Mesendoderm (in vitro differentiated cells): ENCODE measurements around the gene LONP1.

Source experiments
- DNase-seq: peaks from one replicate; pipeline ENCODE4 v3.0.0; 2013
- H2AK5ac ChIP-seq: 2 replicates; pipeline ENCODE4 v1.6.1; 2013; ENCODE audit warnings: low read length, inconsistent platforms
- H2BK120ac ChIP-seq: 2 replicates; pipeline ENCODE4 v1.6.1; 2013; ENCODE audit warnings: low read depth, mild to moderate bottlenecking, low read length, moderate library complexity, mixed read lengths
- H2BK15ac ChIP-seq: replicated peaks from 2 replicates; pipeline ENCODE4 v1.6.1; 2013; ENCODE audit warnings: low read depth, mild to moderate bottlenecking, moderate library complexity
- H2BK5ac ChIP-seq: 2 replicates; pipeline ENCODE4 v1.6.1; 2013; ENCODE audit warnings: low read length, inconsistent platforms
- H3K18ac ChIP-seq: 2 replicates; pipeline ENCODE4 v1.6.1; 2013; ENCODE audit warnings: mild to moderate bottlenecking, low read length, mixed read lengths
- H3K23ac ChIP-seq: one replicate; pipeline ENCODE4 v1.6.1; 2013; ENCODE audit warnings: low read length
- H3K27ac ChIP-seq: 2 replicates; pipeline ENCODE4 v1.5.1; 2013; ENCODE audit warnings: low read depth, mild to moderate bottlenecking, inconsistent platforms, low read length, moderate library complexity
- H3K27me3 ChIP-seq: 2 replicates; pipeline ENCODE4 v1.6.1; 2013; ENCODE audit warnings: low read length, control low read depth, mild to moderate bottlenecking, inconsistent platforms; ENCODE audit not compliant: insufficient read depth, poor library complexity
- H3K36me3 ChIP-seq: 2 replicates; pipeline ENCODE4 v1.6.1; 2013; ENCODE audit warnings: low read length, inconsistent platforms; ENCODE audit not compliant: control insufficient read depth, insufficient read depth
- H3K4ac ChIP-seq: one replicate; pipeline ENCODE4 v1.6.1; 2013; ENCODE audit warnings: low read depth, mild to moderate bottlenecking, low read length, moderate library complexity
- H3K4me1 ChIP-seq: 2 replicates; pipeline ENCODE4 v1.6.1; 2013; ENCODE audit warnings: low read depth, low read length, inconsistent platforms; ENCODE audit not compliant: control insufficient read depth
- H3K4me2 ChIP-seq: 2 replicates; pipeline ENCODE4 v1.6.1; 2013; ENCODE audit warnings: low read length
- H3K4me3 ChIP-seq: 2 replicates; pipeline ENCODE4 v1.5.1; 2013; ENCODE audit warnings: mild to moderate bottlenecking, low read length
- H3K56ac ChIP-seq: one replicate; pipeline ENCODE4 v1.6.1; 2013; ENCODE audit warnings: low read length
- H3K79me1 ChIP-seq: 2 replicates; pipeline ENCODE4 v1.6.1; 2013; ENCODE audit warnings: low read length, inconsistent platforms
- H3K79me2 ChIP-seq: 2 replicates; pipeline ENCODE4 v1.6.1; 2013; ENCODE audit warnings: mild to moderate bottlenecking, low read length; ENCODE audit not compliant: control insufficient read depth, insufficient read depth
- H3K9ac ChIP-seq: 2 replicates; pipeline ENCODE4 v1.6.1; 2013; ENCODE audit warnings: low read length, inconsistent platforms
- H4K5ac ChIP-seq: one replicate; pipeline ENCODE4 v1.6.1; 2013; ENCODE audit warnings: low read length
- H4K8ac ChIP-seq: one replicate; pipeline ENCODE4 v1.6.1; 2013; ENCODE audit warnings: low read depth, mild to moderate bottlenecking, control low read depth, low read length, moderate library complexity
- WGBS: extraction: QIAGEN DNeasy Blood & Tissue Kit; methylation state at CpG from one replicate; pipeline ENCODE4 v1.1.7; 2013; ENCODE audit warnings: low lambda C conversion rate, missing lambda C conversion rate; ENCODE audit not compliant: insufficient coverage; ENCODE audit errors: extremely low coverage; 5-methylcytosine and 5-hydroxymethylcytosine counted together

The LONP1 gene

DNA sequence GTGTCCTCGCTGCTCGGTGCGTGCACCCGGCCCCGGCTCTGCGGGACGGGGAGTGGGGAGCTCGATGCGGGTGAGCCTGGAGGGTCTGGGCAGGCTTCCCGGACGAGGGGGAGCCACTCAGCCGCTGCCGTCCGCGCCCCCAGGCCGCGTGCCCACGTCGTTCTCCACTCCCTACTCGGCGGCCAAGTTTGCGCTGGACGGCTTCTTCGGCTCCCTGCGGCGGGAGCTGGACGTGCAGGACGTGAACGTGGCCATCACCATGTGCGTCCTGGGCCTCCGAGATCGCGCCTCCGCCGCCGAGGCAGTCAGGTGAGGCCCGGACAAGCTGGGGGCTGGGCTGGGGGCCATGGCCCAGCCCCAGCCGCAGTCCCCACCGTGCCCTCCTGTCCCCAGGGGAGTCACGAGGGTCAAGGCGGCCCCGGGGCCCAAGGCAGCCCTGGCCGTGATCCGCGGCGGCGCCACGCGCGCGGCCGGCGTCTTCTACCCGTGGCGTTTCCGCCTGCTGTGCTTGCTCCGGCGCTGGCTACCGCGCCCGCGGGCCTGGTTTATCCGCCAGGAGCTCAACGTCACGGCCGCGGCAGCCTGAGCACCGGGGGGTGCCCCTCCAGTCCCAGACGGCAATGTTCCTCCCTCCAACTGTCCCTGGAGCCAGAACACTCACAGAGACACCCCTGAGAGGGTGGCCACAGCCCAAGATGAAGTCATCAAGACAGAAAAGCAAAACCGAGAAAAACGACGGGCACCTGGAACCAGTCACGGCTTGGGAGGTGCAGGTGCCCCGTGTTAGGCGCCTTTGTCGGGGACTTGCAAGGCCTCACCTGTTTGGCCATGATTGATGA lies 32.4 kb downstream of the LONP1 start:
- WGBS = no CpG with 5 or more reads among the region's 76 CpGs
- H2BK120ac ChIP-seq = no peak overlapping the region
- H2BK5ac ChIP-seq = no peak overlapping the region
- H3K56ac ChIP-seq = peak overlapping the region; percentile 71
- H3K4me2 ChIP-seq = peak overlapping the region; percentile 21
- DNase-seq = no peak
- H3K27ac ChIP-seq = no peak overlapping the region
- H3K79me1 ChIP-seq = peaks cover 7% of the 10 kb centered on the region
- H3K79me2 ChIP-seq = peaks cover 25% of the 10 kb centered on the region
- no peak overlapping the region for H4K8ac ChIP-seq
- H2AK5ac ChIP-seq = no peak overlapping the region
- no peak overlapping the region for H4K5ac ChIP-seq
- no peaks in the 10 kb centered on the region for H3K4me1 ChIP-seq
- H3K36me3 ChIP-seq = peaks cover 6% of the 10 kb centered on the region
- H3K4ac ChIP-seq = no peak overlapping the region
- H3K23ac ChIP-seq = no peak overlapping the region
- H3K27me3 ChIP-seq = no peaks in the 10 kb centered on the region
- no peak overlapping the region for H3K4me3 ChIP-seq
- no peak overlapping the region for H2BK15ac ChIP-seq
- peak overlapping the region; percentile 43 for H3K9ac ChIP-seq
- no peak overlapping the region for H3K18ac ChIP-seq

GRCh38 chr19:5686647-5687359 lies 33.1 kb downstream of the LONP1 start:
- Histone ChIP-seq H3K4ac (no peak overlapping the region), H3K27me3 (no peaks in the 10 kb centered on the region), H2BK5ac (no peak overlapping the region), H4K5ac (no peak overlapping the region), H2BK120ac (no peak overlapping the region), H3K79me2 (peaks cover 17% of the 10 kb centered on the region), H3K27ac (no peak overlapping the region), H3K56ac (peak overlapping the region; percentile 87), H3K4me1 (no peaks in the 10 kb centered on the region), H3K18ac (no peak overlapping the region), H3K4me3 (peak overlapping the region; percentile 48), H3K79me1 (no peaks in the 10 kb centered on the region), H4K8ac (no peak overlapping the region), H2AK5ac (no peak overlapping the region), H2BK15ac (no peak overlapping the region), H3K4me2 (peak overlapping the region; percentile 64), H3K36me3 (peaks cover 1% of the 10 kb centered on the region), H3K9ac (peak overlapping the region; percentile 67), H3K23ac (no peak overlapping the region)
- no CpG with 5 or more reads among the region's 59 CpGs for WGBS
- DNase-seq = peak; percentile 96

GRCh38 chr19:5686326-5686646 lies 33.7 kb downstream of the LONP1 start:
- Histone ChIP-seq H4K8ac (no peak overlapping the region), H3K4me2 (no peak overlapping the region), H3K36me3 (no peaks in the 10 kb centered on the region), H3K79me1 (no peaks in the 10 kb centered on the region), H3K4ac (no peak overlapping the region), H3K27me3 (no peaks in the 10 kb centered on the region), H3K9ac (no peak overlapping the region), H3K56ac (peak overlapping the region; percentile 30), H3K27ac (no peak overlapping the region), H2BK120ac (no peak overlapping the region), H2AK5ac (no peak overlapping the region), H3K18ac (no peak overlapping the region), H3K4me3 (no peak overlapping the region), H4K5ac (no peak overlapping the region), H3K23ac (no peak overlapping the region), H3K4me1 (no peaks in the 10 kb centered on the region), H2BK5ac (no peak overlapping the region), H2BK15ac (no peak overlapping the region), H3K79me2 (peaks cover 12% of the 10 kb centered on the region)
- no CpG with 5 or more reads among the region's 16 CpGs for WGBS
- no peak for DNase-seq

GRCh38 chr19:5684694-5685430 lies 35.1 kb downstream of the LONP1 start:
- Histone ChIP-seq H3K4me1 (no peaks in the 10 kb centered on the region), H3K4me3 (no peak overlapping the region), H3K9ac (no peak overlapping the region), H3K79me2 (no peaks in the 10 kb centered on the region), H3K23ac (no peak overlapping the region), H4K5ac (no peak overlapping the region), H2BK15ac (no peak overlapping the region), H4K8ac (no peak overlapping the region), H3K56ac (no peak overlapping the region), H3K18ac (no peak overlapping the region), H3K27me3 (no peaks in the 10 kb centered on the region), H3K4ac (no peak overlapping the region), H2AK5ac (no peak overlapping the region), H2BK120ac (no peak overlapping the region), H3K36me3 (no peaks in the 10 kb centered on the region), H3K79me1 (no peaks in the 10 kb centered on the region), H3K4me2 (no peak overlapping the region), H2BK5ac (no peak overlapping the region), H3K27ac (no peak overlapping the region)
- no CpG with 5 or more reads among the region's 22 CpGs for WGBS
- DNase-seq = no peak

GRCh38 chr19:5683177-5683886 lies 36.6 kb downstream of the LONP1 start:
- Histone ChIP-seq H3K4me1 (no peaks in the 10 kb centered on the region), H3K27me3 (no peaks in the 10 kb centered on the region), H3K56ac (no peak overlapping the region), H3K36me3 (no peaks in the 10 kb centered on the region), H2AK5ac (no peak overlapping the region), H4K8ac (no peak overlapping the region), H3K79me1 (no peaks in the 10 kb centered on the region), H2BK5ac (no peak overlapping the region), H3K4ac (no peak overlapping the region), H4K5ac (no peak overlapping the region), H3K9ac (no peak overlapping the region), H3K23ac (no peak overlapping the region), H3K27ac (no peak overlapping the region), H2BK120ac (no peak overlapping the region), H3K79me2 (no peaks in the 10 kb centered on the region), H2BK15ac (no peak overlapping the region), H3K18ac (no peak overlapping the region), H3K4me2 (no peak overlapping the region), H3K4me3 (no peak overlapping the region)
- no peak for DNase-seq
- no CpG with 5 or more reads among the region's 10 CpGs for WGBS
